Thyroid gland (tissue), 4 donors: Measurements from ENCODE around the gene VWA2. TPM values are rescaled to one million over a fixed set of nuclear protein-coding genes. Genes with fewer than 3 reads are reported as not detected.

Experiments
- DNase-seq, 2 donors: peaks; one replicate each; pipeline ENCODE4 v3.0.0-alpha.2; 2019
- H3K27ac ChIP-seq, 3 donors: fragments of 200-600 bp; sonication (generic); 1 replicate in 2 of 3; 2 replicates in 1 of 3; pipeline ENCODE4 v1.5.1; 2016 to 2019; ENCODE audit warnings: mild to moderate bottlenecking in 1 of 3, moderate library complexity in 1 of 3
- H3K27me3 ChIP-seq: fragments of 200-600 bp; sonication (generic); one replicate; pipeline ENCODE4 v1.5.1; 2019
- H3K36me3 ChIP-seq, 2 donors: fragments of 200-600 bp; sonication (generic); one replicate each; pipeline ENCODE4 v1.5.1; 2016 to 2019
- H3K4me1 ChIP-seq, 2 donors: fragments of 200-600 bp; sonication (generic); one replicate each; pipeline ENCODE4 v1.5.1; 2017 to 2019
- H3K4me3 ChIP-seq, 3 donors: fragments of 200-600 bp; sonication (generic); replicated peaks in 1 of 3; 1 replicate in 2 of 3; 2 replicates in 1 of 3; pipeline ENCODE4 v1.5.1; 2016; ENCODE audit warnings: mild to moderate bottlenecking in 1 of 3
- H3K9me3 ChIP-seq: fragments of 200-600 bp; sonication (generic); one replicate; pipeline ENCODE4 v1.5.1; 2017
- POLR2A ChIP-seq, 2 donors: fragments of 450-650 bp; IDR thresholded peaks; one replicate each; pipeline ENCODE4 v1.6.1; 2017; ENCODE audit warnings: antibody characterized with exemption in 2 of 2, mild to moderate bottlenecking in 2 of 2, moderate library complexity in 1 of 2
- WGBS, 2 donors: methylation state at CpG; one replicate each; pipeline ENCODE4 v1.1.5; 2017; 5-methylcytosine and 5-hydroxymethylcytosine counted together
- intact Hi-C: fragments of 100-400 bp; cut with DNase I; formaldehyde crosslinking; loops from one replicate; pipeline ENCODE4 v1.15.1; 2023
- total RNA-seq, 4 donors: library from RNA; depleted of rRNA; stranded (reverse); fragments of >200 nt; gene quantifications; one replicate each; pipeline ENCODE4 v1.2.3, GENCODE V29; 2016
- TF ChIP-seq, protein P1 (sequence below), 6 experiments: fragments of 200-600 bp in 3 of 6; fragments of 450-650 bp in 3 of 6; sonication (generic) in 3 of 6; IDR thresholded peaks; one replicate each; pipeline ENCODE4 v1.5.1; 2016 to 2019; ENCODE audit warnings: antibody characterized with exemption in 6 of 6, mild to moderate bottlenecking in 2 of 6, inconsistent platforms in 1 of 6, moderate library complexity in 1 of 6

The VWA2 gene
- total RNA-seq, 4 donors from 2014 or later = 0.13 to 0.22 TPM; not detected in 2

GRCh38 chr10:114290038-114290437 lies 51.0 kb downstream of the VWA2 start:
- 99 to 100% methylated on average over 10 of the region's 10 CpGs for WGBS, 2 donors
- DNase-seq = no peak
- H3K36me3 ChIP-seq = peaks cover 4 to 7% of the 10 kb centered on the region in 2 donors
- no peaks in the 10 kb centered on the region for H3K9me3 ChIP-seq
- intact Hi-C loops = no loop called here
- H3K4me1 ChIP-seq = no peaks in the 10 kb centered on the region
- no peak overlapping the region for H3K4me3 ChIP-seq
- TF ChIP-seq, protein P1, sequence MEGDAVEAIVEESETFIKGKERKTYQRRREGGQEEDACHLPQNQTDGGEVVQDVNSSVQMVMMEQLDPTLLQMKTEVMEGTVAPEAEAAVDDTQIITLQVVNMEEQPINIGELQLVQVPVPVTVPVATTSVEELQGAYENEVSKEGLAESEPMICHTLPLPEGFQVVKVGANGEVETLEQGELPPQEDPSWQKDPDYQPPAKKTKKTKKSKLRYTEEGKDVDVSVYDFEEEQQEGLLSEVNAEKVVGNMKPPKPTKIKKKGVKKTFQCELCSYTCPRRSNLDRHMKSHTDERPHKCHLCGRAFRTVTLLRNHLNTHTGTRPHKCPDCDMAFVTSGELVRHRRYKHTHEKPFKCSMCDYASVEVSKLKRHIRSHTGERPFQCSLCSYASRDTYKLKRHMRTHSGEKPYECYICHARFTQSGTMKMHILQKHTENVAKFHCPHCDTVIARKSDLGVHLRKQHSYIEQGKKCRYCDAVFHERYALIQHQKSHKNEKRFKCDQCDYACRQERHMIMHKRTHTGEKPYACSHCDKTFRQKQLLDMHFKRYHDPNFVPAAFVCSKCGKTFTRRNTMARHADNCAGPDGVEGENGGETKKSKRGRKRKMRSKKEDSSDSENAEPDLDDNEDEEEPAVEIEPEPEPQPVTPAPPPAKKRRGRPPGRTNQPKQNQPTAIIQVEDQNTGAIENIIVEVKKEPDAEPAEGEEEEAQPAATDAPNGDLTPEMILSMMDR (IDR thresholded peaks at IDR 0.05) = no peak
- no peak for TF ChIP-seq POLR2A (IDR thresholded peaks at IDR 0.05)
- no peaks in the 10 kb centered on the region for H3K27me3 ChIP-seq
- H3K27ac ChIP-seq = no peak overlapping the region

DNA sequence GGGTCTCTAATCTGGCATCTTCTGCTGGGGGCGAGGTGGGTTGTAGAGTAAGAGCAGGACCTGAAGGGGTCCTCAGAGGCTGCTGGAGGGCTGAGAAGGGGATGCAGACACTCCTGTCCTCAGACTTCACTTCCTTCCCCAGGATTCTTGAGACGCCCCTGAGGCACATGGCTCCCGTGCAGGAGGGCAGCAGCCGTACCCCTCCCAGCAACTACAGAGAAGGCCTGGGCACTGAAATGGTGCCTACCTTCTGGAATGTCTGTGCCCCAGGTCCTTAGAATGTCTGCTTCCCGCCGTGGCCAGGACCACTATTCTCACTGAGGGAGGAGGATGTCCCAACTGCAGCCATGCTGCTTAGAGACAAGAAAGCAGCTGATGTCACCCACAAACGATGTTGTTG lies 52.0 kb downstream of the VWA2 start:
- Histone ChIP-seq H3K4me3 (no peak overlapping the region), H3K4me1 (no peaks in the 10 kb centered on the region), H3K9me3 (no peaks in the 10 kb centered on the region), H3K27me3 (no peaks in the 10 kb centered on the region), H3K27ac (no peak overlapping the region), H3K36me3 (peaks cover 14 to 17% of the 10 kb centered on the region in 2 donors)
- no peak for DNase-seq
- intact Hi-C loops = no loop called here
- WGBS, 2 donors = 82 to 98% methylated on average over 7 of the region's 7 CpGs
- no peak for TF ChIP-seq POLR2A (IDR thresholded peaks at IDR 0.05)
- TF ChIP-seq, protein P1 (IDR thresholded peaks at IDR 0.05) = no peak

DNA sequence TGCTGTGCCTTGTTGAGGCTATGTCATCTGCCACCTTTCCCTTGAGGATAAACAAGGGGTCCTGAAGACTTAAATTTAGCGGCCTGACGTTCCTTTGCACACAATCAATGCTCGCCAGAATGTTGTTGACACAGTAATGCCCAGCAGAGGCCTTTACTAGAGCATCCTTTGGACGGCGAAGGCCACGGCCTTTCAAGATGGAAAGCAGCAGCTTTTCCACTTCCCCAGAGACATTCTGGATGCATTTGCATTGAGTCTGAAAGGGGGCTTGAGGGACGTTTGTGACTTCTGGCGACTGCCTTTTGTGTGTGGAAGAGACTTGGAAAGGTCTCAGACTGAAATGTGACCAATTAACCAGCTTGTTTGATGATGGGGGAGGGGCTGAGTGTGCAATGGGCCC lies 52.5 kb downstream of the VWA2 start:
- no peak for DNase-seq
- intact Hi-C loops = no loop called here
- 83 to 93% methylated on average over 8 of the region's 8 CpGs for WGBS, 2 donors
- Histone ChIP-seq H3K27me3 (no peaks in the 10 kb centered on the region), H3K9me3 (no peaks in the 10 kb centered on the region), H3K36me3 (peaks cover 18 to 21% of the 10 kb centered on the region in 2 donors), H3K4me3 (no peak overlapping the region), H3K4me1 (no peaks in the 10 kb centered on the region), H3K27ac (no peak overlapping the region)
- no peak for TF ChIP-seq POLR2A (IDR thresholded peaks at IDR 0.05)
- TF ChIP-seq, protein P1 (IDR thresholded peaks at IDR 0.05) = no peak

GRCh38 chr10:114293075-114293474 lies 54.0 kb downstream of the VWA2 start:
- no peak for DNase-seq
- Histone ChIP-seq H3K4me1 (no peaks in the 10 kb centered on the region), H3K36me3 (peaks cover 34 to 37% of the 10 kb centered on the region in 2 donors), H3K27ac (no peak overlapping the region), H3K9me3 (no peaks in the 10 kb centered on the region), H3K4me3 (no peak overlapping the region), H3K27me3 (no peaks in the 10 kb centered on the region)
- intact Hi-C loops = no loop called here
- no peak for TF ChIP-seq POLR2A (IDR thresholded peaks at IDR 0.05)
- TF ChIP-seq, protein P1 (IDR thresholded peaks at IDR 0.05) = no peak
- WGBS, 2 donors = 95% methylated on average over 5 of the region's 5 CpGs

GRCh38 chr10:114294549-114294948 lies 55.5 kb downstream of the VWA2 start:
- no peaks in the 10 kb centered on the region for H3K27me3 ChIP-seq
- no peak for DNase-seq
- TF ChIP-seq POLR2A (IDR thresholded peaks at IDR 0.05) = no peak
- TF ChIP-seq, protein P1 (IDR thresholded peaks at IDR 0.05) = no peak
- H3K27ac ChIP-seq = no peak overlapping the region
- intact Hi-C loops = no loop called here
- no peaks in the 10 kb centered on the region for H3K9me3 ChIP-seq
- H3K4me1 ChIP-seq = no peaks in the 10 kb centered on the region
- H3K36me3 ChIP-seq = peaks cover 49 to 52% of the 10 kb centered on the region in 2 donors
- no peak overlapping the region for H3K4me3 ChIP-seq
